SU-DHL-6 (cell line): ENCODE results near the gene EPHA5.

ENCODE experiments used
- H2AFZ ChIP-seq: fragments of 200-600 bp; sonication (generic); 2 replicates; pipeline ENCODE4 v1.6.1; 2014; ENCODE audit warnings: low read depth, mild to moderate bottlenecking, moderate library complexity, mixed read lengths, antibody characterized with exemption, low read length; ENCODE audit not compliant: severe bottlenecking
- H3F3A ChIP-seq: fragments of 200-600 bp; shearing (Covaris generic); 2 replicates; pipeline ENCODE4 v1.6.0; 2016; ENCODE audit warnings: antibody characterized with exemption, mild to moderate bottlenecking; ENCODE audit not compliant: insufficient read depth
- H3K27ac ChIP-seq: fragments of 200-600 bp; sonication (generic); 2 replicates; pipeline ENCODE4 v1.5.1; 2016; ENCODE audit warnings: low read depth, mild to moderate bottlenecking, low read length, moderate library complexity, mixed read lengths
- H3K27me3 ChIP-seq: fragments of 200-600 bp; sonication (generic), shearing (Covaris generic); 2 replicates; pipeline ENCODE4 v1.6.0; 2014; ENCODE audit warnings: mild to moderate bottlenecking, low read length
- H3K36me3 ChIP-seq: fragments of 200-600 bp; sonication (generic); 2 replicates; pipeline ENCODE4 v1.6.1; 2014; ENCODE audit warnings: mild to moderate bottlenecking, low read length, mixed read lengths
- H3K4me2 ChIP-seq: fragments of 300-600, 200-600 bp; shearing (Covaris generic), sonication (generic); 2 replicates; pipeline ENCODE4 v1.6.0; 2014; ENCODE audit warnings: low read length, low read depth, mild to moderate bottlenecking; ENCODE audit not compliant: poor library complexity, severe bottlenecking
- H3K4me3 ChIP-seq: fragments of 200-600 bp; sonication (generic); 2 replicates; pipeline ENCODE4 v1.5.1; 2014; ENCODE audit warnings: antibody characterized with exemption, low read length, mild to moderate bottlenecking, mixed read lengths; ENCODE audit not compliant: insufficient read depth, poor library complexity, severe bottlenecking
- H3K79me2 ChIP-seq: fragments of 200-600 bp; sonication (generic); 2 replicates; pipeline ENCODE4 v1.6.1; 2014; ENCODE audit warnings: mild to moderate bottlenecking, low read length, moderate library complexity; ENCODE audit not compliant: insufficient read depth
- H3K9ac ChIP-seq: fragments of 200-600 bp; sonication (generic); 2 replicates; pipeline ENCODE4 v1.7.0; 2014; ENCODE audit warnings: mild to moderate bottlenecking, low read length
- H3K9me2 ChIP-seq: fragments of 200-600 bp; sonication (generic); replicated peaks from 2 replicates; pipeline ENCODE4 v1.6.1; 2014; ENCODE audit warnings: low read length; ENCODE audit not compliant: insufficient read depth
- H3K9me3 ChIP-seq: fragments of 200-600 bp; sonication (generic); 2 replicates; pipeline ENCODE4 v1.6.1; 2014; ENCODE audit warnings: low read length, mixed read lengths; ENCODE audit not compliant: insufficient read depth
- H4K20me1 ChIP-seq: fragments of 200-600 bp; sonication (generic); 2 replicates; pipeline ENCODE4 v1.6.1; 2014; ENCODE audit warnings: low read depth, mild to moderate bottlenecking, antibody characterized with exemption, low read length, moderate library complexity, mixed read lengths
- CTCF ChIP-seq: fragments of 200-600 bp; sonication (generic); IDR thresholded peaks from one replicate; pipeline ENCODE4 v1.5.1; 2017; ENCODE audit warnings: antibody characterized with exemption, mild to moderate bottlenecking, low read length, moderate library complexity; ENCODE audit not compliant: insufficient read depth, poor library complexity, severe bottlenecking
- EZH2phosphoT487 ChIP-seq: fragments of 200-600 bp; sonication (generic), shearing (Covaris generic); conservative IDR thresholded peaks from 2 replicates; pipeline ENCODE4 v1.6.1; 2018; ENCODE audit warnings: mild to moderate bottlenecking, antibody characterized with exemption, low read length, moderate library complexity, mixed read lengths

Gene EPHA5

GRCh38 chr4:65552057-65552456 is 118.2 kb downstream of the EPHA5 start:
- Histone ChIP-seq H3K9ac (no peak overlapping the region), H3K4me2 (no peak overlapping the region), H3K9me3 (no peaks in the 10 kb centered on the region), H3K79me2 (no peaks in the 10 kb centered on the region), H2AFZ (no peak overlapping the region), H3K27me3 (no peaks in the 10 kb centered on the region), H3K36me3 (no peaks in the 10 kb centered on the region), H3K27ac (no peak overlapping the region), H3F3A (no peaks in the 10 kb centered on the region), H4K20me1 (no peaks in the 10 kb centered on the region), H3K4me3 (no peak overlapping the region), H3K9me2 (no peaks in the 10 kb centered on the region)
- TF ChIP-seq CTCF (no peak), EZH2phosphoT487 (no peak)

- Histone ChIP-seq H2AFZ (no peak overlapping the region), H3K9ac (no peak overlapping the region), H3K27ac (no peak overlapping the region), H3K9me2 (no peaks in the 10 kb centered on the region), H3K36me3 (no peaks in the 10 kb centered on the region), H3K27me3 (no peaks in the 10 kb centered on the region), H3K9me3 (no peaks in the 10 kb centered on the region), H4K20me1 (no peaks in the 10 kb centered on the region), H3F3A (no peaks in the 10 kb centered on the region), H3K4me2 (no peak overlapping the region), H3K4me3 (no peak overlapping the region), H3K79me2 (no peaks in the 10 kb centered on the region)
- TF ChIP-seq EZH2phosphoT487 (no peak), CTCF (no peak)
These were observed 119.8 kb downstream of the EPHA5 start for GRCh38 chr4:65550500-65550899.

GRCh38 chr4:65546882-65547416 is 123.3 kb downstream of the EPHA5 start:
- H3K4me2 ChIP-seq = no peak overlapping the region
- no peak overlapping the region for H3K27ac ChIP-seq
- no peak for TF ChIP-seq CTCF
- no peak for TF ChIP-seq EZH2phosphoT487

More at GRCh38 chr4:65546882-65547416, 123.3 kb downstream of the EPHA5 start:
- no peaks in the 10 kb centered on the region for H3K9me3 ChIP-seq
- no peaks in the 10 kb centered on the region for H3K9me2 ChIP-seq
- no peaks in the 10 kb centered on the region for H3F3A ChIP-seq
- H3K9ac ChIP-seq = no peak overlapping the region
- no peak overlapping the region for H3K4me3 ChIP-seq
- H3K36me3 ChIP-seq = no peaks in the 10 kb centered on the region
- no peaks in the 10 kb centered on the region for H3K79me2 ChIP-seq
- no peaks in the 10 kb centered on the region for H3K27me3 ChIP-seq
- no peak overlapping the region for H2AFZ ChIP-seq
- no peaks in the 10 kb centered on the region for H4K20me1 ChIP-seq
